GM18498 (cell line): ENCODE results near the gene PDE10A.

Experiments used
- ATAC-seq: cut with Tn5 transposase; IDR thresholded peaks from one replicate; pipeline ENCODE4 v1.9.1; 2021; ENCODE audit warnings: mild to moderate bottlenecking, moderate library complexity; ENCODE audit not compliant: unreplicated experiment

Gene PDE10A

GRCh38 chr6:165678904-165679303 lies 15.9 kb upstream of the PDE10A start:
- no peak for ATAC-seq

GRCh38 chr6:165678429-165678828 lies 15.4 kb upstream of the PDE10A start:
- no peak for ATAC-seq

- ATAC-seq: no peak
Measured at GRCh38 chr6:165677091-165677490, 14.1 kb upstream of the PDE10A start.

GRCh38 chr6:165676435-165677068 lies 13.5 kb upstream of the PDE10A start:
- no peak for ATAC-seq

- no peak for ATAC-seq
Measured at GRCh38 chr6:165675120-165675519, 12.1 kb upstream of the PDE10A start.

- no peak for ATAC-seq
Measured at GRCh38 chr6:165674155-165675029, 11.4 kb upstream of the PDE10A start.

GRCh38 chr6:165671222-165671768 lies 8.3 kb upstream of the PDE10A start:
- no peak for ATAC-seq

GRCh38 chr6:165668951-165669350 lies 5.9 kb upstream of the PDE10A start:
- ATAC-seq: no peak

- no peak for ATAC-seq
Measured at GRCh38 chr6:165665384-165665672, 2.3 kb upstream of the PDE10A start.

GRCh38 chr6:165664559-165665383 lies 1.7 kb upstream of the PDE10A start:
- ATAC-seq: no peak

GRCh38 chr6:165663736-165664558 lies 906 bp upstream of the PDE10A start:
- no peak for ATAC-seq

- no peak for ATAC-seq
Measured at GRCh38 chr6:165663377-165663735, 315 bp upstream of the PDE10A start.

GRCh38 chr6:165662041-165662748 lies 846 bp downstream of the PDE10A start:
- ATAC-seq: no peak

GRCh38 chr6:165661664-165662025 lies 1.4 kb downstream of the PDE10A start:
- no peak for ATAC-seq

- no peak for ATAC-seq
Measured at GRCh38 chr6:165660857-165661663, 2.0 kb downstream of the PDE10A start.

GRCh38 chr6:165659945-165660856 lies 2.8 kb downstream of the PDE10A start:
- ATAC-seq: no peak

GRCh38 chr6:165658395-165659058 lies 4.5 kb downstream of the PDE10A start:
- no peak for ATAC-seq

GRCh38 chr6:165657325-165657680 lies 5.7 kb downstream of the PDE10A start:
- no peak for ATAC-seq
